Activated CD4-positive, CD25-positive, alpha-beta regulatory T cell (primary cell): ENCODE results near the gene TSPAN8.
"Not testable (repeated sequence)": the region's sequence is repeated elsewhere in the genome, so short reads cannot be mapped to it uniquely, and the experiment has no call there.

Experiments
- DNase-seq, 4 experiments: peaks; one replicate each; lab custom pipeline; 2025; lab: John Stamatoyannopoulos, UW

Gene TSPAN8

GRCh38 chr12:71164166-71164565 lies 6.4 kb upstream of the TSPAN8 start:
- DNase-seq: no peak

DNA sequence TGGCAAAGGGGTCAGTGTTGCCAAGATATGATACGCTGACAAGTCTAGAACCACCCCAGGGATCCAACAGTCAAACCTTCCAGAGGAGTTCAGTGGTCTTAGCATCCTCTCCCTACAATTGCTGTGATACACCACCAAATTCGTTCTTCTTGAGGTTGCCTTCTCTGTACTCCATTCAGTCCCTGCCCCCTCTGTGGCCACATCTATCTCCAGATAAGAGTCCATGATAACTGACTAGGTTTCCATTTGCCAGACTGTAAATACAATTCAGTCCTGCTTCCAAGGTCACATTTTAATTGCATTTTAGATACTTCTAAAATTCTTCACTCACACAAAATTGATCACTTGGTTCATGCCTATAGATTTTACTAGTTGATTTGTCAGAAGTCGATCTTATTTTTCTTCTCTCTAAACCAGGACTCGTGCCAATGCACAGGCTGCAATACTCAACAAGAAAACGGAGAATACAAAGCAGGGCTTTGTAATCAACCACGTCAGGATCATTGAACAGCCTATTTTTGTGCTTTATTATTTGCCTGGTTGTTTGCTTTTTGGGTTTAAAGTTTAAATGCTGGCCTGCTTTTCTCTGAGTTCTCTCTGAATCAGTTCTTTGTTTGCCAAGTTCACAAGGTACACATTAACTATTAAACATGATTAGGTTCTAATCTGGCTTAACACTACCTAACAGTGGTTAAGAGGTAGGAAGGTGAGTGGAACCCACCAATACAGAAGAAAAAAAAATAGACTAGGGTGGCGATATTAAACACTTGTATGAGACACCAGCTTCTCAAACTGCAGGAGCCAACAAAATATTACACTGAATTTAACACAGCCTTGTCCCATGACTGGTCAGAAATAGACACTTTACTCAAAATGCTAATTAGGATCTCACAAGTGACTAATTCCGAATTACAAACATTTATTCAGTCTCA lies 5.3 kb upstream of the TSPAN8 start:
- no peak for DNase-seq

GRCh38 chr12:71161591-71161990 lies 3.8 kb upstream of the TSPAN8 start:
- no peak for DNase-seq

GRCh38 chr12:71160585-71160984 lies 2.8 kb upstream of the TSPAN8 start:
- DNase-seq: no peak

- no peak for DNase-seq
These were observed 2.1 kb upstream of the TSPAN8 start for GRCh38 chr12:71159878-71160277.

DNA sequence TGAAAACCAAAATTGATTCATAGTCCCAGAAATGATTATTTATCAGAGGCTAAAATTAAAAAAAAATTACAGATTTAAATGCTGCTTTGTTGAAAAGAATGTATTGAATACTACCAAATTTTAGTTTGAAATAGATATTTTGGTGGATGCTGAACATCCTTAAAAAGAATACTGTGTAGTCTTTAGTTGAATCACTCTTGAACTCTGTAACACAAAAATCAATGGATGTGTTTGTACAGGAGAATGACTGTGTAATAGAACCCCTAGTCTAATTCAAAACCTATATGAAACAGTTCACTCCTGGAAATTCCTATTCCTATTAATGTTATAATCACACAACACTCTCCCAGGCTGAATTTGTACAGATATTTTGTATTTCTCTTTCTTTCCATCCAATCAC lies 1.5 kb upstream of the TSPAN8 start:
- no peak for DNase-seq

GRCh38 chr12:71158361-71158882 lies 623 bp upstream of the TSPAN8 start:
- no peak for DNase-seq

- no peak for DNase-seq
These were observed 2.6 kb downstream of the TSPAN8 start for GRCh38 chr12:71155225-71155624.

DNA sequence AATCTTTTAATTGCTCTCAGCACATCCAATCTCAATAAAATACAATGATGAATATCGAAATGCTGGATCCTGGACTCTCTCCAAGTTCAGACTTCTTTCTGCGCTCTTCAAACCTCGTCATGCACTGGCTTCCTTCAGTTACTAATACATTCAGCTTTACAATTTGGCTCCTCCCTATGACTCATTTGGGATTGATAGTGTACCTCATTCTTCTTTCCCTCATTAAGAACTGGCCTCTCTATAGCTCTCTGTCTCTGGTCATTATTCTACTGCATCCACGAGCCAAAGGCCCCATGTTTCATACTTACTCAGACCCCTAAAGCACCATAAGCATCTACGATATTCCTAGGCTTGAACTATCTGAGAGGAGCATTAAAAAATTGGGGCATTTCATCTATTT lies 4.9 kb downstream of the TSPAN8 start:
- DNase-seq: no peak

DNA sequence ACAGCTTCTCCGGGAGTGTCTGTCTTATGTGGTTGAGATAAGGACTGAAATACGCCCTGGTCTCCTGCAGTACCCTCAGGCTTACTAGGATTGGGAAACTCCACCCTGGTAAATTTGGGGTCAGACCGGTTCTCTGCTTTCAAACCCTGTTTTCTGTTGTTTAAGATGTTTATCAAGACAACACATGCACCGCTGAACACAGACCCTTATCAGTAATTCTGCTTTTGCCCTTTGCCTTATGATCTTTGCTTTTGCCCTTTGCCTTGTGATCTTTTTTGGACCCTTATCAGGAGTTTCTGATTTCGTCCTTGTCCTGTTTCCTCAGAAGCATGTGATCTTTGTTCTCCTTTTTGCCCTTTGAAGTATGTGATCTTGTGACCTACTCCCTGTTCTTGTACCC lies 7.8 kb downstream of the TSPAN8 start:
- not testable (repeated sequence) for DNase-seq

DNA sequence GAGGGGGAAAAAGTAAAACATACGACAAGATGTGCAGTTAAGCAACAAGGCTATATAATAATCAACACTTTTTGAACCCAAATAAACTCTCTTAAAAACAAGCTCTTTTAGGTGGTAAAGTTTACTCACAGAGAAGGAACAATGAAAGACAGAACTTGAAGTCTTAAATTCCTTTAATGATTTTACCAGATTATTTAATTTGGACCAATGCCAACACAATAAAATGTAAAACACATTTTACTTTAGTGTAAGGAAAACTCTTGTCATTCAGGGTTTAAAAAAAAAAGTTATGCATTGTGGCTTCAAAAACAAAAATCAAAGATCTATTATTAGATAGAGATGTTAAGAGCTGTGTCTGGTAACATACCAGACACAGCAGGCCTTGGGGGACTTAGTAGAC lies 13.1 kb downstream of the TSPAN8 start:
- DNase-seq: no peak

GRCh38 chr12:71142956-71143355 lies 14.8 kb downstream of the TSPAN8 start:
- DNase-seq: no peak

DNA sequence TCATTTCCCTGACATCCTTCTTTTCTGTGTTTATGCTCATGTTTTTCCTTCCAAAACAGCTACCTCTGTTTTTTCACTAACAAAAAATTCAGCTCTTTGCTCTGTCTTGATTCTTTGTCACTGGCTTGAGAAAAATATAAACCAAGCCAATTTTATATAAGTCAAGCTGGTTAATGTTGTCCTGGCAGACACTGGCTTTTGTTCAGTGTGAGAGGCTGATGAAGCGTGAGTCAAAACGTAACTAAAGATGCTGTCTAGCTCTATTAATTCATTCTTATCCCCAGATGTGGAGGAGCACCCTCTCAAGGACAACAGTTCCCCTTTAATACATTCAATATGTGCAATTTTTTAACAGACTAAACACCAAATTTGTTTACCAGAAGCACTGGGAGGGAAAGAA lies 15.8 kb downstream of the TSPAN8 start:
- DNase-seq: no peak

- no peak for DNase-seq
These were observed 16.3 kb downstream of the TSPAN8 start for GRCh38 chr12:71141378-71141926.

DNA sequence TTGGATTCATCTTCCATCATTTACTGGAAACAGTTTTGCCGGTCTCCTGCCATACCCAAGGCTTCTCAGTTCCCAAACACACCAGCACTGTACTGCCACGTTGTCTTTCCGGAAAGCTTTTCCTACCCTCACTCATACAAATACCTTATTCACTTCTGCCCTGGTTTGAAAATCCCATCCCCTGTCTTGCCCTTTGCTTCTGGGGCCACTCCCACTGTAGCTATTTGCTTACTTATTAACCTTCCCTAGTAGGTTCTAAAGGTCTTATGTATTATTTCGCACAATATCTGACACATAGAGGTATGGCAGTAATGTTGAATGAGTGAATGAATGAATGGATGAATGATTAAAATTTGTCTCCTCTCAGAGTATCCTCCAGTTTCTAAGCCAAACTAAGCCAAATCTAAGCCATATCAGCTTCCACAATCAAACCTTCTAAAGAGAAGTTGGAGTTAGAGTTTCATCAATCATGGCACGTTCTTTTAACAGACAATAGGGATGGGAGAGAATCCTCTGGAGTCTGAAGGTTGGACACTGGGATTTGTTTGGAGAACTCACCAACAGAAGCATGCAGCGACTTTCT lies 18.6 kb downstream of the TSPAN8 start:
- no peak for DNase-seq

- no peak for DNase-seq
These were observed 19.8 kb downstream of the TSPAN8 start for GRCh38 chr12:71138011-71138410.

GRCh38 chr12:71135812-71136176 lies 22.0 kb downstream of the TSPAN8 start:
- no peak for DNase-seq

DNA sequence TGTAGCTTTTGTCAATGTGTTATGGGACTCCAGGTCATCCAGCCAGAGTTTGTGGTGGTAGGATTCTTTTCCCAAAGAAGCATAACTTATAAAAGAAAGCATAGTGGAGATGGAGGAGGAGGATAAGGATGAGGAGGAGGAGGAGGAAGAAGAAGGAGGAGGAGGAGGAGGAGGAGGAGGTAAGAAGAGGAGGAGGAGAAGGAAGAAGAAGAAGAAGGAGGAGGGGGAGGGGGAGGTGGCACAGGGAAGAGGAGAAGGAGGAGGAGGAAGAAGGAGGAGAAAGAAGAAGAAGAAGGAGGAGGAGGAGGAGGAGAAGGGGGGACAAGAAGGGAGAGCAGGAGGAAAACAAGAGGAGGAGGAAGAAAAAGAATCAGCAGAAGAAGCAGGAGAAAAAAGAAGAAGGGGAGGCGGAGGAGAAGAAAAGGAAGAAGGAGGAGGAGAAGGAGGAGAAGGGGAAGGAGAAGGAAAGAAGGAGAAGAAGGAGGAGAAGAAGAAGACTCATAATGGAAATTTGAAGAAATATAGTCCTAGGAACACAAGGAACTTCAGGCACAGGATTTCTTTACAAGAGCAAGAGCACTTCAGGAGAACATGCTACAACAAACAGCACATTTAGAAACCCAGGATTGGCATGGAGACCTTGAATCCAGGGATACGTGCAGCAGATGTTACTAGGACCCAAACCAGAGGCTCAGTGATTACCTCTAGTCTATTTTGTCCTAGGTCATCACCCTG lies 22.6 kb downstream of the TSPAN8 start:
- DNase-seq: no peak

DNA sequence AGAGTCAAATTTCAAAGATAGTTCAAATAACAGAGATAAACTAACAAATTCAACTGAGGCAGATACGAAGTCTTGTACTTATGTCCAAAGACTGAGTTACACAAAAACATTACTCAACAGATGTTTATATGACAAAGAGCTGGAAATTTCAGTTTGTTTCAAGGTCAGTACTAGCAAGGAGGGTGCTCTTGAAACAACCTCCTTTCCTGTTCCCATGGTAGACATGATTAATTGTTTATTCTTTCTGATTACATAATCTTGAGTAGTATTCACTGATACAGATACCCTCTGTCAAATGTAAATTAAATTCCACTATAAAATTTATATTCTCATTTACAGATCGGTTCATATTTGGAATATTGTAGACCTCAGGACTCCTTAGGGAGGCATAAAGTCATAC lies 23.4 kb downstream of the TSPAN8 start:
- DNase-seq: no peak

DNA sequence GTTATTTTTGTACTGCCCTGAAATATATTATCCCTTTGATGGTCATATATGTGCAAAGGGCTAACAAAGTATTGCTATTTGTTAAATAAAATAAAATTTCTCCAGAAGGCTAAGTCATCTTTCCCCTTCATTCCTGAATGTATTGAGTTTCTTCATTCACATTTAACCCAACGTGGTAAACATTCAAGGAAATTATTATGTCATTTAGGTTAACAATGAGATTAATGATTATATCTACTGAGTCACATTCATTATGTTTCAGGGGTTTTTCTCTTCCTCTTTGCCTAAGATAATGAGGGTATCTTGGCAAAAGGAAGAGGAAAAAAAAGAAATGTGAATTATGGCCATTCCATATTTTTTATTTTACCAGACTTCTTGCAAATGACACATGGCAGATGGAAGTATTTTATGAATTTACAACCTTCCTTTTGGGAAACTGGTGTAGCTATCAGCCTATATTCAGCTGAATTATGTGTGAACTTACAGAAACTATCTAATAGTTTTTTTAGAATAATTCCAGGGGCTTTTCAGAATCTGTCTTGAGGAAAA lies 27.2 kb downstream of the TSPAN8 start:
- no peak for DNase-seq

DNA sequence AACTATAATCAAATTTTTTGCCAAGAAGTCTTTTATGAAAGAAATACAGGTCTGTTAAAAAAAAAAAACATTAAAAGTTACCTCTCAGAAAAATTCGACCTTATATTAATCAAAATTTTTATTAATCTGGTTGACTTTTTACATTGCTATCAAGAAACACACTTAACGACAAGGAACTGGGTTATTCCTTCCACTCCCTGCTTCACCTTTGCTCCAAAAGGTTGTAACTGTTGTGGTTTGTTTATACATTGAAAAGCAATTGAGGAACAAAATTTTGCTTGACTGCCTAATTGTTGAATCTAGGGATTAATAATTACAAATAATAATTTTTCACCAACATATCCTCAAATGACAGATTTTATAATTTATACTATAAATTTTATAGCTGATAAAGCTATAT lies 28.4 kb downstream of the TSPAN8 start:
- no peak for DNase-seq

DNA sequence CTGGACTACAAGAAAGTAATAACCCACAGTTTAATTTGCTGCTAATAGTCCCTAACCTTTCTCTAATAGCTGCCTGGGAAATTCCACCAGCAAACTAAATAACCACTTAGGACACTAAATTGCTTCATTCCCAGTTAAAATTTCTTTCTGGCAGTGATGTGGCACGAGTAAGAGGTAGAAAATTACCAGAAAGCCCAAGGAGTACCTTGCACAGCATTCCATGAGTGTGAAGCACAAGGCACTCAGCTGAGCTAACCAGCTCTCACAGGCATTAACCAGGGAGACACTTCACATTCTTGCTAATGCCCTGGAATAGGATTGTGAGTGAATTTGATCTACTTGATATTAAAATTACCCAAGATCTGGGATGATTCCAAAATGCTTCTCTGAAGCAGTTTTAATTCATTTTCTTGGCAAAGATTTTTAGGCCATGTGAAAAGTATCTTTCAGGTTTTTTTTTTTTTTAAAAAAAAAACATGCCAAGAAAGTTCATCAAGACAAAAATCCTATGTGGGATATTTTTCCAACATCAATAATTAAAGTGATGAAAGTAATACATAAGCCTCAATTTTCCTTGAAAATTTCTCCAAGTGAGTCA lies 29.5 kb downstream of the TSPAN8 start:
- no peak for DNase-seq
